Testis (tissue), 2 donors: ENCODE measurements around the gene HDAC3.
"Not testable (repeated sequence)": the region's sequence is repeated elsewhere in the genome, so short reads cannot be mapped to it uniquely, and the experiment has no call there.

Experiments
- CTCF ChIP-seq, 3 experiments: fragments of 450-650 bp in 2 of 3; fragments of 200-600 bp in 1 of 3; sonication (generic) in 1 of 3; IDR thresholded peaks; one replicate each; pipeline ENCODE4 v1.5.1; 2016 to 2019; ENCODE audit warnings: antibody characterized with exemption in 3 of 3, mild to moderate bottlenecking in 2 of 3, moderate library complexity in 1 of 3
- POLR2A ChIP-seq: fragments of 450-650 bp; IDR thresholded peaks from one replicate; pipeline ENCODE4 v1.6.1; 2017; ENCODE audit warnings: antibody characterized with exemption, mild to moderate bottlenecking, moderate library complexity

GRCh38 chr5:141609921-141610320, 26.7 kb downstream of the HDAC3 start:
- not testable (repeated sequence) for TF ChIP-seq POLR2A; CTCF (IDR thresholded peaks at IDR 0.05)
